Fibroblast of lung (primary cell): ENCODE results near the gene CEP43. TPM values are rescaled to one million over a fixed set of nuclear protein-coding genes. Genes with fewer than 3 reads are reported as not detected.

Source experiments
- DNase-seq, 2 donors: peaks; one replicate each; pipeline versions ENCODE4 v3.0.0 to v3.0.0-alpha.2; 2010; ENCODE audit warnings: low read depth in 2 of 2
- H2AFZ ChIP-seq: 2 replicates; pipeline ENCODE4 v1.5.1; 2012; ENCODE audit warnings: low read length, control low read depth, inconsistent platforms
- H3K27ac ChIP-seq: 2 replicates; pipeline ENCODE4 v1.5.1; 2011; ENCODE audit warnings: low read length, control low read depth; ENCODE audit not compliant: insufficient read depth
- H3K27me3 ChIP-seq: 2 replicates; pipeline ENCODE4 v1.5.1; 2011; ENCODE audit warnings: mild to moderate bottlenecking, low read length; ENCODE audit not compliant: control insufficient read depth, insufficient read depth
- H3K36me3 ChIP-seq: 2 replicates; pipeline ENCODE4 v1.5.1; 2011; ENCODE audit warnings: low read length; ENCODE audit not compliant: control insufficient read depth, insufficient read depth
- H3K4me1 ChIP-seq: 2 replicates; pipeline ENCODE4 v1.5.1; 2011; ENCODE audit warnings: low read length; ENCODE audit not compliant: control insufficient read depth, insufficient read depth; ENCODE audit errors: extremely low read depth
- H3K4me2 ChIP-seq: 2 replicates; pipeline ENCODE4 v1.5.1; 2011; ENCODE audit warnings: low read length, control low read depth; ENCODE audit not compliant: insufficient read depth; ENCODE audit errors: extremely low read depth
- H3K4me3 ChIP-seq, 4 experiments: fragments of 200-600 bp in 1 of 4; sonication (generic) in 1 of 4; replicated peaks in 1 of 4; 2 replicates each; pipeline ENCODE4 v1.5.1; 2011 to 2016; ENCODE audit warnings: low read length in 4 of 4, low read depth in 3 of 4, mild to moderate bottlenecking in 3 of 4, control low read depth in 2 of 4, inconsistent platforms in 1 of 4, mixed read lengths in 1 of 4; ENCODE audit not compliant: insufficient read depth in 1 of 4; ENCODE audit errors: control extremely low read depth in 1 of 4
- H3K79me2 ChIP-seq: 2 replicates; pipeline ENCODE4 v1.5.1; 2012; ENCODE audit warnings: mild to moderate bottlenecking, low read length, inconsistent platforms; ENCODE audit not compliant: control insufficient read depth, insufficient read depth
- H3K9ac ChIP-seq: 2 replicates; pipeline ENCODE4 v1.5.1; 2011; ENCODE audit warnings: mild to moderate bottlenecking, low read length, control low read depth; ENCODE audit not compliant: insufficient read depth
- H3K9me3 ChIP-seq: 2 replicates; pipeline ENCODE4 v1.5.1; 2012; ENCODE audit warnings: low read depth, low read length; ENCODE audit not compliant: control insufficient read depth, insufficient read depth
- H4K20me1 ChIP-seq: 2 replicates; pipeline ENCODE4 v1.5.1; 2011; ENCODE audit warnings: low read length; ENCODE audit not compliant: control insufficient read depth, insufficient read depth; ENCODE audit errors: extremely low read depth
- CTCF ChIP-seq, 2 donors: IDR thresholded peaks in 1 of 2; conservative IDR thresholded peaks in 1 of 2; 1 replicate in 1 of 2; 2 replicates in 1 of 2; pipeline ENCODE4 v1.5.1; 2011 to 2012; ENCODE audit warnings: low read length in 2 of 2, control low read depth in 1 of 2, inconsistent platforms in 1 of 2, low read depth in 1 of 2, mild to moderate bottlenecking in 1 of 2
- EZH2 ChIP-seq: IDR thresholded peaks from 2 replicates; pipeline ENCODE4 v1.5.1; 2012; ENCODE audit warnings: low read length, control low read depth, mild to moderate bottlenecking; ENCODE audit errors: missing control alignments
- polyA plus RNA-seq, 2 donors: library from polyadenylated mRNA; depleted of rRNA in 1 of 2; stranded (reverse) in 1 of 2; unstranded in 1 of 2; fragments of >200 nt; gene quantifications; 2 replicates each; pipeline ENCODE4 v1.2.1, GENCODE V29; 2011 to 2012; ENCODE audit warnings: missing spikeins in 1 of 2
- total RNA-seq: library from RNA; depleted of rRNA; stranded (reverse); fragments of >200 nt; gene quantifications from 2 replicates; pipeline ENCODE4 v1.2.1, GENCODE V29; 2014

CEP43 gene
- total and polyA plus RNA-seq, 2 donors (not counting 1 experiment from before 2014, with no cell fraction given): 11.2 to 18.0 TPM

GRCh38 chr6:166955865-166956443 lies 43.2 kb upstream of the CEP43 start:
- Histone ChIP-seq H4K20me1 (no peaks in the 10 kb centered on the region), H3K4me1 (no peaks in the 10 kb centered on the region), H3K36me3 (no peaks in the 10 kb centered on the region), H3K27ac (no peak overlapping the region), H3K79me2 (no peaks in the 10 kb centered on the region), H3K9ac (peak overlapping the region; percentile 31), H3K4me2 (peak overlapping the region; percentile 75), H3K27me3 (no peaks in the 10 kb centered on the region), H2AFZ (peak overlapping the region; percentile 84), H3K4me3 (peak overlapping the region; percentile 56 to 81 (median 77)), H3K9me3 (no peaks in the 10 kb centered on the region)
- no peak for TF ChIP-seq EZH2
- no peak for TF ChIP-seq CTCF (conservative IDR thresholded peaks at IDR 0.05 in 1 of 2, IDR thresholded peaks at IDR 0.05 in 1 of 2; ENCODE audit: low read depth in 1 of 2, low read length in 2 of 2)
- DNase-seq: peak in 1 of 2 donors; percentile 43

- peak; percentile 83 to 85 for DNase-seq
Measured at GRCh38 chr6:166956444-166957086, 42.6 kb upstream of the CEP43 start, which contains the start of gene RNASET2. RNASET2 (minus strand) TSS chr6:166956550; CDS start chr6:166956182, 368 bp downstream.

More at GRCh38 chr6:166956444-166957086, 42.6 kb upstream of the CEP43 start, which contains the start of gene RNASET2:
- H3K36me3 ChIP-seq: no peaks in the 10 kb centered on the region
- H3K4me2 ChIP-seq: peak within 1 kb of the TSS; percentile 85
- peak within 1 kb of the TSS; percentile 68 for H3K9ac ChIP-seq
- H4K20me1 ChIP-seq: no peaks in the 10 kb centered on the region
- H3K27me3 ChIP-seq: no peaks in the 10 kb centered on the region
- TF ChIP-seq CTCF (conservative IDR thresholded peaks at IDR 0.05 in 1 of 2, IDR thresholded peaks at IDR 0.05 in 1 of 2; ENCODE audit: low read depth in 1 of 2, low read length in 2 of 2) (no peak), EZH2 (no peak)
- no peaks in the 10 kb centered on the region for H3K9me3 ChIP-seq
- peak within 1 kb of the TSS; percentile 56 to 81 (median 77) for H3K4me3 ChIP-seq
- no peaks in the 10 kb centered on the region for H3K79me2 ChIP-seq
- H3K27ac ChIP-seq: peak within 1 kb of the TSS; percentile 57
- no peaks in the 10 kb centered on the region for H3K4me1 ChIP-seq
- peak within 1 kb of the TSS; percentile 84 for H2AFZ ChIP-seq
